ENCODE data around the gene SNTA1. TPM values are rescaled to one million over a fixed set of nuclear protein-coding genes. Genes with fewer than 3 reads are reported as not detected.

Gene SNTA1
- total and polyA plus RNA-seq, 2 experiments from 2014 or later, result 3.8 to 9.3 TPM

DNA sequence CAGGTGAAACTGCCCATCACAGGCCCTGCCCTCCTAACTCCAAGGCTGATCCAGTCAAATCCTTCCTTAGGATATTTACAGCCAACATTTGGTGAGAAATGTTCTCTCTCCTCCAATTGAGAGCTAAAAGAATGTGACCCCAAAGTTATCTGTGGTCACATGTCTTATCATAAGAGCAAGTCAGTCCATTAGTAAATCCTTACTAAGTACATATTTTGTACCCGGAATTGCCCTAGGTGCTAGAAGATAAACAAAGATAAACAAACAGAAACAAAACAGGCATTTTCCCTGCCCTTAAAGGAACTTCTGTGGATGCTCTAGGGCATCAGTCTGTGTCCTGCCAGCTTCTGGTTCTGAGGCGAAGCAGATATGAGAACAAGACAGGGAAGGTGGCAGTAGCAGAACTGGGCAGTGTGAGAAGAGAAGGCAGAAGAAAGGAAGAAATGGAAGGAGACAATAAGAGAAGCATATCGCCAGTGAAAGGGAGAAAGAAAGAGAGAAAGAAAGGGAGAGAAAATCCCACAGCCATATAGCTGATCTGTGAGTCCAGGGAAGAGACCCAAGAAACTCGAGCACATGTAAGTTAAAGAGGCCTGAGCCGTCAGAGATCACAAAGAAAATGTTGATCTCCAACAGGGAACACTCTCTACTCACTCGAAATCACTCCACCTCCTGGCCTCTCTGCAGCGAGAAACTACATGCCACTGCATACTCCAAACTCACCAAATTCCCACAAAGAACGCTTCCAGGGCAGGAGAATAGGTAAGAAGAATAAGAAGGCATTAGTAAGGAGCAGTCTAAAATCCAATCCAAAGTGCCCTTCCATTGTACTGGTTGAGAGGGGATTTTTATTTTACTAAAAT is 83.9 kb downstream of the SNTA1 start (continued):
- TF ChIP-seq, protein P1, sequence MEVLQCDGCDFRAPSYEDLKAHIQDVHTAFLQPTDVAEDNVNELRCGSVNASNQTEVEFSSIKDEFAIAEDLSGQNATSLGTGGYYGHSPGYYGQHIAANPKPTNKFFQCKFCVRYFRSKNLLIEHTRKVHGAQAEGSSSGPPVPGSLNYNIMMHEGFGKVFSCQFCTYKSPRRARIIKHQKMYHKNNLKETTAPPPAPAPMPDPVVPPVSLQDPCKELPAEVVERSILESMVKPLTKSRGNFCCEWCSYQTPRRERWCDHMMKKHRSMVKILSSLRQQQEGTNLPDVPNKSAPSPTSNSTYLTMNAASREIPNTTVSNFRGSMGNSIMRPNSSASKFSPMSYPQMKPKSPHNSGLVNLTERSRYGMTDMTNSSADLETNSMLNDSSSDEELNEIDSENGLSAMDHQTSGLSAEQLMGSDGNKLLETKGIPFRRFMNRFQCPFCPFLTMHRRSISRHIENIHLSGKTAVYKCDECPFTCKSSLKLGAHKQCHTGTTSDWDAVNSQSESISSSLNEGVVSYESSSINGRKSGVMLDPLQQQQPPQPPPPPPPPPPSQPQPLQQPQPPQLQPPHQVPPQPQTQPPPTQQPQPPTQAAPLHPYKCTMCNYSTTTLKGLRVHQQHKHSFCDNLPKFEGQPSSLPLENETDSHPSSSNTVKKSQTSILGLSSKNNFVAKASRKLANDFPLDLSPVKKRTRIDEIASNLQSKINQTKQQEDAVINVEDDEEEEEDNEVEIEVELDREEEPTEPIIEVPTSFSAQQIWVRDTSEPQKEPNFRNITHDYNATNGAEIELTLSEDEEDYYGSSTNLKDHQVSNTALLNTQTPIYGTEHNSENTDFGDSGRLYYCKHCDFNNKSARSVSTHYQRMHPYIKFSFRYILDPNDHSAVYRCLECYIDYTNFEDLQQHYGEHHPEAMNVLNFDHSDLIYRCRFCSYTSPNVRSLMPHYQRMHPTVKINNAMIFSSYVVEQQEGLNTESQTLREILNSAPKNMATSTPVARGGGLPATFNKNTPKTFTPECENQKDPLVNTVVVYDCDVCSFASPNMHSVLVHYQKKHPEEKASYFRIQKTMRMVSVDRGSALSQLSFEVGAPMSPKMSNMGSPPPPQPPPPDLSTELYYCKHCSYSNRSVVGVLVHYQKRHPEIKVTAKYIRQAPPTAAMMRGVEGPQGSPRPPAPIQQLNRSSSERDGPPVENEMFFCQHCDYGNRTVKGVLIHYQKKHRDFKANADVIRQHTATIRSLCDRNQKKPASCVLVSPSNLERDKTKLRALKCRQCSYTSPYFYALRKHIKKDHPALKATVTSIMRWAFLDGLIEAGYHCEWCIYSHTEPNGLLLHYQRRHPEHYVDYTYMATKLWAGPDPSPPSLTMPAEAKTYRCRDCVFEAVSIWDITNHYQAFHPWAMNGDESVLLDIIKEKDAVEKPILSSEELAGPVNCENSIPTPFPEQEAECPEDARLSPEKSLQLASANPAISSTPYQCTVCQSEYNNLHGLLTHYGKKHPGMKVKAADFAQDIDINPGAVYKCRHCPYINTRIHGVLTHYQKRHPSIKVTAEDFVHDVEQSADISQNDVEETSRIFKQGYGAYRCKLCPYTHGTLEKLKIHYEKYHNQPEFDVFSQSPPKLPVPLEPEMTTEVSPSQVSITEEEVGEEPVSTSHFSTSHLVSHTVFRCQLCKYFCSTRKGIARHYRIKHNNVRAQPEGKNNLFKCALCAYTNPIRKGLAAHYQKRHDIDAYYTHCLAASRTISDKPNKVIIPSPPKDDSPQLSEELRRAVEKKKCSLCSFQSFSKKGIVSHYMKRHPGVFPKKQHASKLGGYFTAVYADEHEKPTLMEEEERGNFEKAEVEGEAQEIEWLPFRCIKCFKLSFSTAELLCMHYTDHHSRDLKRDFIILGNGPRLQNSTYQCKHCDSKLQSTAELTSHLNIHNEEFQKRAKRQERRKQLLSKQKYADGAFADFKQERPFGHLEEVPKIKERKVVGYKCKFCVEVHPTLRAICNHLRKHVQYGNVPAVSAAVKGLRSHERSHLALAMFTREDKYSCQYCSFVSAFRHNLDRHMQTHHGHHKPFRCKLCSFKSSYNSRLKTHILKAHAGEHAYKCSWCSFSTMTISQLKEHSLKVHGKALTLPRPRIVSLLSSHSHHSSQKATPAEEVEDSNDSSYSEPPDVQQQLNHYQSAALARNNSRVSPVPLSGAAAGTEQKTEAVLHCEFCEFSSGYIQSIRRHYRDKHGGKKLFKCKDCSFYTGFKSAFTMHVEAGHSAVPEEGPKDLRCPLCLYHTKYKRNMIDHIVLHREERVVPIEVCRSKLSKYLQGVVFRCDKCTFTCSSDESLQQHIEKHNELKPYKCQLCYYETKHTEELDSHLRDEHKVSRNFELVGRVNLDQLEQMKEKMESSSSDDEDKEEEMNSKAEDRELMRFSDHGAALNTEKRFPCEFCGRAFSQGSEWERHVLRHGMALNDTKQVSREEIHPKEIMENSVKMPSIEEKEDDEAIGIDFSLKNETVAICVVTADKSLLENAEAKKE (CRISPR knock-in tag; IDR thresholded peaks at IDR 0.05), result no peak

Other genes with a start within 250 kb of the SNTA1 start
- gene BPIFA3, start 226.4 kb downstream of the SNTA1 start, total RNA-seq (2014; rRNA removed; shearing (Covaris generic)), result not detected in 2 replicates
- not detected in 2 replicates for gene BPIFA3, start 226.4 kb downstream of the SNTA1 start, polyA plus RNA-seq (2016; fragmentation: Nextera tagmentation; extraction: Ambion mirVana)
- not detected in 2 replicates for gene BPIFA1, start 207.8 kb downstream of the SNTA1 start, total RNA-seq (2014; rRNA removed; shearing (Covaris generic))
- not detected in 2 replicates for gene BPIFA1, start 207.8 kb downstream of the SNTA1 start, polyA plus RNA-seq (2016; fragmentation: Nextera tagmentation; extraction: Ambion mirVana)
- not detected in 2 replicates for gene BPIFB1, start 160.5 kb downstream of the SNTA1 start, total RNA-seq (2014; rRNA removed; shearing (Covaris generic))
- gene BPIFB1, start 160.5 kb downstream of the SNTA1 start, polyA plus RNA-seq (2016; fragmentation: Nextera tagmentation; extraction: Ambion mirVana), result not detected in 2 replicates
- 33.8 and 43.1 TPM in 2 replicates for gene CDK5RAP1, start 42.2 kb downstream of the SNTA1 start, total RNA-seq (2014; rRNA removed; shearing (Covaris generic))
- 37.7 and 38.1 TPM in 2 replicates for gene CDK5RAP1, start 42.2 kb downstream of the SNTA1 start, polyA plus RNA-seq (2016; fragmentation: Nextera tagmentation; extraction: Ambion mirVana)
- 14.7 and 15.8 TPM in 2 replicates for gene CBFA2T2, start 46.3 kb upstream of the SNTA1 start, total RNA-seq (2014; rRNA removed; shearing (Covaris generic))
- 12.3 and 12.7 TPM in 2 replicates for gene CBFA2T2, start 46.3 kb upstream of the SNTA1 start, polyA plus RNA-seq (2016; fragmentation: Nextera tagmentation; extraction: Ambion mirVana)
- gene C20orf144, start 218.6 kb upstream of the SNTA1 start, total RNA-seq (2014; rRNA removed; shearing (Covaris generic)), result 0.66 TPM in 1 of 2 replicates, not detected in the other
- 0.10 and 0.26 TPM in 2 replicates for gene C20orf144, start 218.6 kb upstream of the SNTA1 start, polyA plus RNA-seq (2016; fragmentation: Nextera tagmentation; extraction: Ambion mirVana)
- 0.08 and 1.9 TPM in 2 replicates for gene ACTL10, start 223.2 kb upstream of the SNTA1 start, total RNA-seq (2014; rRNA removed; shearing (Covaris generic))
- gene ACTL10, start 223.2 kb upstream of the SNTA1 start, polyA plus RNA-seq (2016; fragmentation: Nextera tagmentation; extraction: Ambion mirVana), result 0.66 and 0.71 TPM in 2 replicates
- 28.4 TPM in 2 replicates for gene NECAB3, start 230.7 kb upstream of the SNTA1 start, total RNA-seq (2014; rRNA removed; shearing (Covaris generic))
- gene NECAB3, start 230.7 kb upstream of the SNTA1 start, polyA plus RNA-seq (2016; fragmentation: Nextera tagmentation; extraction: Ambion mirVana), result 8.5 and 13.4 TPM in 2 replicates
- gene E2F1, start 242.6 kb upstream of the SNTA1 start, total RNA-seq (2014; rRNA removed; shearing (Covaris generic)), result 42.6 and 45.0 TPM in 2 replicates
- 12.1 and 13.9 TPM in 2 replicates for gene E2F1, start 242.6 kb upstream of the SNTA1 start, polyA plus RNA-seq (2016; fragmentation: Nextera tagmentation; extraction: Ambion mirVana)

All from GM23338 (cell line).